ENCODE results near the gene MMD2.
A peak's percentile ranks its signal among the peaks of the same experiment; 100 is the strongest.
"Not testable (repeated sequence)": the region's sequence is repeated elsewhere in the genome, so short reads cannot be mapped to it uniquely, and the experiment has no call there.

The MMD2 gene

DNA sequence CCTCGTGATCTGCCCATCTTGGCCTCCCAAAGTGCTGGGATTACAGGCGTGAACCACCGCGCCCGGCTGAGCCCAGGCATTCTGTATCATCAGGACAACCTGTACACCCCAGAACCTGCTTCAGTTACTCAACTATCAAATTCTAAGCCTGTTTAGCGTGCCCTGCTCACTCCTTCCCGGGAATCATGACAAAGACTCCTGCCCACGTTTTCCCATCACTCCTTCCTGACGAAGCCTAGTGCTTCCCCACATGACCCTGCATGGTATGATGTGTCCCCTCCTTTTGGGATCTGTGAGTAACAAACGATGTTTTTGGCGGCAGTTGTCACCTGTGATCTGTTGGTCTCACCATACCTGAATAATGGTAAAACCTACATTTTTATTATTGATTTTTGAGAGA is 63.2 kb downstream of the MMD2 start:
- peaks cover 17% of the 10 kb centered on the region for H3K27me3 Mint-ChIP-seq
- no peaks in the 10 kb centered on the region for H3K4me1 Mint-ChIP-seq
- no peak overlapping the region for H3K4me3 Mint-ChIP-seq
- peaks cover 9% of the 10 kb centered on the region for H3K9me3 Mint-ChIP-seq
- H3K27ac Mint-ChIP-seq: no peak overlapping the region
- no peak for DNase-seq (ENCODE audit: low spot score in 2 of 2)
- H3K36me3 Mint-ChIP-seq: peaks cover 4% of the 10 kb centered on the region
- ATAC-seq (ENCODE audit: low read depth): no peak

DNA sequence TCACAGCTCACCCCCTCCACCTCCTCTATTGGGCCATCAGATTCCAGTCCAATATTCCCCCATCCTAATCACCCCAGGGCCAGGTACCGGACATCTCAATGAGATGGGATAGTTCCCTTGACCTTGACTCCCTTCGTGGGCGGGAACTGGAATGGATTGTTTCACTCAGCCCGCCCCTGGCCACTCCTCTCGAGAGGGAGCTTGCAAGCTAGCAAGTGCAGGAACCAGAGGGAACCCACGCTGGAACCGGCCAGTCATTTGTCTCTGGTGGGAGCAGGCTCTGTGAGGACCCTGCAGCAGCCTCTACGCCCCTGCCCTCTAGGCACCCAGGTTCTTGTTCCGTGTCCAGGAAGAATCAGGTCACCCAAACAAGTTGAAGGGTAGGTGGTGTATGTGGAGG is 64.5 kb downstream of the MMD2 start:
- Mint-ChIP-seq H3K27me3 (peaks cover 16% of the 10 kb centered on the region), H3K4me3 (no peak overlapping the region), H3K36me3 (peaks cover 4% of the 10 kb centered on the region), H3K9me3 (peaks cover 9% of the 10 kb centered on the region), H3K27ac (no peak overlapping the region), H3K4me1 (no peaks in the 10 kb centered on the region)
- DNase-seq (ENCODE audit: low spot score in 2 of 2) (no peak), ATAC-seq (ENCODE audit: low read depth) (no peak)

DNA sequence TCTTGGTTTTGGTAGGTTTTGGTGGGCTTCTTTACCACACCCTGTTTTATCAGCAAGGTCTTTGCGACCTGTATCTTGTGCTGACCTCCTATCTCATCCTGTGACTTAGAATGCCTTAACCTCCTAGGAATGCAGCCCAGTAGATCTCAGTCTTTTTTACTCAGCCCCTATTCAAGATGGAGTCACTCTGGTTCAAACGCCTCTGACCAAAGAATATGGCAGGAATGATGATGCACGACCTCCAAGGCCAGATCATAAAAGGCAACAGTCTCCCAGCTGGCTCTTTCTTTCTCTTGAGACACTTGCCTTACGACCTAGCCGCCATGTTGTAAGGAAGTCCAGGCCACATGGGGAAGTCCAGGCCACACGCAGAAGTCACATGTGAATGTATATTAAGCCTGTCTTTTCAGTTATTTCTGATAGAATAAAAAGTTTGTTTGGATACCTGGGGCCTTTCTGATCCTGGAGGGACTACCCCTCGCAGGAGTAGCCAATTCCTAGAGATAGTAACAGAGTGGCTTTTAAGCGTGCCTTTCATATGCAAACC is 65.0 kb downstream of the MMD2 start:
- DNase-seq (ENCODE audit: low spot score in 2 of 2): no peak
- Mint-ChIP-seq H3K27ac (no peak overlapping the region), H3K4me3 (no peak overlapping the region), H3K4me1 (no peaks in the 10 kb centered on the region), H3K36me3 (peaks cover 4% of the 10 kb centered on the region), H3K9me3 (peaks cover 9% of the 10 kb centered on the region), H3K27me3 (peaks cover 17% of the 10 kb centered on the region)
- ATAC-seq (ENCODE audit: low read depth): no peak

DNA sequence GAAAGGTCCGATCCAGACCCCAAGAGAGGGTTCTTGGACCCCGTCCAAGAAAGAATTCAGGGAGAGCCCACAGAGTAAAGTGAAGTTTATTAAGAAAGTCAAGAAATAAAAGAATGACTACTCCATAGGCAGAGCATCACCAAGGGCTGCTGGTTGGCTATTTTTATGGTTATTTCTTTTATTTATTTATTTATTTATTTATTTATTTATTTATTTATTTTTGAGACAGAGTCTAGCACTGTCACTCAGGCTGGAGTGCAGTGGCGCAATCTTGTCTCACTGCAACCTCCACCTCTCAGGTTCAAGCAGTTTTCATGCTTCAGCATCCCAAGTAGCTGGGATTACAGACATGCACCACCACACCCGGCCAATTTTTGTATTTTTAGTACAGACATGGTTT is 65.8 kb downstream of the MMD2 start:
- ATAC-seq (ENCODE audit: low read depth); H3K4me1 Mint-ChIP-seq; H3K9me3 Mint-ChIP-seq; H3K4me3 Mint-ChIP-seq; H3K36me3 Mint-ChIP-seq; DNase-seq (ENCODE audit: low spot score in 2 of 2); H3K27ac Mint-ChIP-seq: not testable (repeated sequence)
- peaks cover 14% of the 10 kb centered on the region for H3K27me3 Mint-ChIP-seq

DNA sequence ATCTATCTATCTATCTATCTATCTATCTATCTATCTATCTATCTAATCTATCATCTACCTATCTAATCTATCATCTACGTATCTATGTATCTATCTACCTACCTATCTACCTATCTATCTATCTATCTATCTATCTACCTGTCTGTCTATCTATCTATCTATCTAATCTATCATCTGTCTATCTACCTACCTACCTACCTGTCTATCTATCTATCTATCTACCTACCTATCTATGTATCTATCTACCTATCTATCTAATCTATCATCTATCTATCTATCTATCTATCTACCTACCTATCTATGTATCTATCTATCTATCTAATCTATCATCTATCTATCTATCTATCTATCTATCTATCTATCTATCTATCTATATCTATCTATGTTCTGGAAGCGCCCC is 67.5 kb downstream of the MMD2 start:
- ATAC-seq (ENCODE audit: low read depth); H3K9me3 Mint-ChIP-seq; DNase-seq (ENCODE audit: low spot score in 2 of 2); H3K4me3 Mint-ChIP-seq; H3K27ac Mint-ChIP-seq; H3K36me3 Mint-ChIP-seq; H3K4me1 Mint-ChIP-seq: not testable (repeated sequence)
- peaks cover 15% of the 10 kb centered on the region for H3K27me3 Mint-ChIP-seq

DNA sequence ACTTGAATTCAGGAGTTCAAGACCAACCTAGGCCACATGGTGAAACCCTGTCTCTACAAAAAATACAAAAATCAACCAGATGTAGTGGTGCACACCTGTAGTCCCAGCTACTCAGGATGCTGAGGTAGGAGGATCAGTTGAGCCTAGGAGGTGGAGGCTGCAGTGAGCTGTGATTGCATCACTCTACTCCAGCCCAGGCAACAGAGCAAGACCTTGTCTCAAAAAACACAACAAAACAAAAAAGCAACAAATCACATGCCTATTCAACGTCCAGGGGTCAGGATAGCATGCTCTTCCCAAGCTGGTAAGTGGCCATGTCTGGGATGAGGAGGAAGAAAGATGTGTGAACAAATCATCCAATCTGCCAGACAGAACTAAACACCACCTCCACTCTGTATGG is 69.3 kb downstream of the MMD2 start:
- Mint-ChIP-seq H3K27me3 (peaks cover 13% of the 10 kb centered on the region), H3K27ac (no peak overlapping the region)
- DNase-seq (ENCODE audit: low spot score in 2 of 2): no peak

DNA sequence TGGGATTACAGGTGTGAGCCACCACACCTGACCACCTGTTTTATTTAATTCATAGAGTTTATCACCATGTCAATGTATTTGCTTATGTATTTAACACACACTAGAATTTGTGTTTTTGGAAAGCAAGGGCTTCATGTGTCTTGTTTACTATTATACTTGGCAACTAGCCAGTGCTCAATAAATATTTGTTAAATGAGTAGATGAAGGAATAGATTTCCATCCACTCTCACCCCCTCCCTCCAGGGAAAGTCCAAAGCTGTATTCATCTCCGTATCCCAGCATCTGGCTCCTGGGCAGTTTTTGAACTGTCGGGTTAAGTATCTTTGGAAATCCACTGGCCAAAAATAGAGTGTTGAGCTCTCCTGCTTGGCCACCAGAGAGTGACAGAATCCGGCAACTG is 70.8 kb downstream of the MMD2 start:
- ATAC-seq (ENCODE audit: low read depth) (no peak), DNase-seq (ENCODE audit: low spot score in 2 of 2) (no peak)
- Mint-ChIP-seq H3K9me3 (peaks cover 3% of the 10 kb centered on the region), H3K27ac (no peak overlapping the region), H3K36me3 (no peaks in the 10 kb centered on the region), H3K27me3 (peaks cover 13% of the 10 kb centered on the region), H3K4me1 (no peaks in the 10 kb centered on the region), H3K4me3 (no peak overlapping the region)

More for the DNA sequence above, 69.3 kb downstream of the MMD2 start:
- ATAC-seq (ENCODE audit: low read depth): no peak
- Mint-ChIP-seq H3K9me3 (peaks cover 7% of the 10 kb centered on the region), H3K4me1 (no peaks in the 10 kb centered on the region), H3K36me3 (peaks cover 2% of the 10 kb centered on the region), H3K4me3 (no peak overlapping the region)

DNA sequence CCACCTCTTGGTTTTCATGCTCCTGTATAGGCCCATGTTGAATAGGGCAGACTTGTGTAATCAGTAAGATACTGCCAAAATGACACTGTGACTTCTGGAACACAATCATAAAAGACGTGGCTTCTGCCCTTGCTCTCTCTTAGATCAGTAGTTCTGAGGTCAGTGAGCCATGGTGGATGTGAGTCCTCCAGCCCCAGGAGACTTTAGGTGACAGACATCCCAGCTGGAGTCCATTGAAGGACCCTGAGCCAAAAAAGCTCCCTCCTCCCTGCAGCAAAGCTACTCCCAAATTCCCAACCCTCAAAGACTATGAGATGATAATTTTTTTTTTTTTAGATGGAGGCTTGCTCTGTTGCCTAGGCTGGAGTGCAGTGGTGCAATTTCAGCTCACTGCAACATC is 72.3 kb downstream of the MMD2 start:
- Mint-ChIP-seq H3K36me3 (no peaks in the 10 kb centered on the region), H3K27me3 (peaks cover 16% of the 10 kb centered on the region), H3K9me3 (peaks cover 3% of the 10 kb centered on the region), H3K4me1 (peaks cover 6% of the 10 kb centered on the region), H3K4me3 (no peak overlapping the region), H3K27ac (no peak overlapping the region)
- DNase-seq (ENCODE audit: low spot score in 2 of 2) (no peak), ATAC-seq (ENCODE audit: low read depth) (no peak)

DNA sequence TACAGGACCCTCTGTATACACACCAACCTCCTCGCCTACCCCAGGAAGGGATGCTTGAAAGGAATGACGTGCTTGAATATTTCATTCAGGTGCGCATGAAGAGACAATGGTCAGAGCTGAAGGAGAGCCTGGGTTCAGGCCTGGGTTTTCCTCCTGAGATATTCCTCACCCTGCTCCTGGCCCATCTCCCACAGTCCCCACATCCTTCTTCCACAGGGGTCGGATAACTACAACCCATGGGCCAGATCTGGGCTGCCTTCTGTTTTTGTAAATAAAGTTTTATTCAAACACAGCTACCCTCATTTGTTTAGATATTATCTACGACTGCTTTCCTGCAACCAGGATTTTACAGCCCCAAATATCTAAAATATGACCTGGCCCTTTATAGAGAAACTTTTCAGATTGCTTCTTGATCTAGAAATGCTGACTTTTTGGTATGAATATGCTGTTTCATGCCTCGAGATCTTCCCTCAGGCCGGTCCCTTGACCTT is 73.6 kb downstream of the MMD2 start:
- no peak overlapping the region for H3K4me3 Mint-ChIP-seq
- H3K36me3 Mint-ChIP-seq: no peaks in the 10 kb centered on the region
- H3K9me3 Mint-ChIP-seq: no peaks in the 10 kb centered on the region
- peaks cover 17% of the 10 kb centered on the region for H3K27me3 Mint-ChIP-seq
- DNase-seq (ENCODE audit: low spot score in 2 of 2) (no peak), ATAC-seq (ENCODE audit: low read depth) (no peak)
- H3K27ac Mint-ChIP-seq: no peak overlapping the region
- H3K4me1 Mint-ChIP-seq: peaks cover 6% of the 10 kb centered on the region

DNA sequence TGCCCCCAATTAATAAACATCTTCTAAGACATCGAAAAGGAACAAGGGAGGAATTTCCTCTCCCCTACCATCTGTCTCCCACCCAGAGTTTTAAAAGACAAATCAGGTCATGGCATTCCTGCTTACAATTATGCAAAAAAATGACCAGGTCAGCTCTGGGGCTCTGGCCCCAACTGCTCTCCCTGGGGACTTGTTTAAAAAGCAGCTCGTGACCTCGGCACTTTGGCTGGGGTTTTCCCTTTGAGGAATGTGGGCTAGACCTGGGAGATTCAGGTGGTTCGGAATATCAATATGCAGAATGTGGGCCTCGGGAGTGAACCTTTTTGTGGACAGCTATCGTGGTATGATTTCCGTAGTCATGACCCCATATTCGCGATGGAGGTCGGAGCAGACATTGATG is 74.8 kb downstream of the MMD2 start:
- Mint-ChIP-seq H3K4me1 (peaks cover 6% of the 10 kb centered on the region), H3K27ac (no peak overlapping the region), H3K27me3 (peaks cover 15% of the 10 kb centered on the region), H3K9me3 (no peaks in the 10 kb centered on the region), H3K36me3 (no peaks in the 10 kb centered on the region), H3K4me3 (no peak overlapping the region)
- ATAC-seq (ENCODE audit: low read depth) (no peak), DNase-seq (ENCODE audit: low spot score in 2 of 2) (no peak)

DNA sequence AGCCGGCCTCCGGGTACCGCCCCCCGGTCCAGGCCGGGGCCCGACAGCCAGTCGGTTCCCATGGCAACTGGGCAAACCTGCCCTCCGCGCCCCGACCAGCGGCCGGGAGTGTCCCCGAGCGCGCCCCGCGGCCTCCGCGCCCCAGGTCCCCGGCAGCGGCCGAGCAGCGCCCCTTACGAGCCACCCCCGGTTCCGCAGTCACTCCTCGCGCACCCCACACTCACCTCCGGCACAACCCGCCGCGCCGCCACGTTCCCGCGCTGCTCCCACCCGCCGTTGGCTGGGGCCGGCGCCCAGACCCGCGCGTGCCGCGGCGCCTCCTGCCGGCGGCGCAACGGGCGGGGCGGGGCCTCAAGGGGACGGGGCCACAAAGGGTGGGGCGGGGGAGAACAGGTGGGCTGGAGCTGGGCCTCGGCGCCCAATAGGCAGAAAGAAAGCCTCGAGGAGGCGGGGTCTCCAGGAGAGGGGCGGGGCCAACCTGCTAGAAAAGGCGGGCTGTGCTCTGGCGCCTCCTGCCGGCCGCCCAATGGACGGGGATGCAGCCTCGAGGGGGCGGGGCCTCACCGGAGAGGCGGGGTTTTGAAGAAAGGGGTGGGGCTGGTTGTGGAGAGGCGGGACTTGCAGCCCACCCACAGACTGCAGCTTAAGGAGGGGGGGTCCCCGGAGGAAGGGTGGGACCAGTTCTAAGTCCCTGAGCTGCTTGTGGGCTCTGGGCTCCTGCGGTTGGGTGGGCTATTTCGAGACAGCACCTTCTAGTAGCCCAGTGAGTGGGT is 75.4 kb downstream of the MMD2 start, which contains the start of gene RADIL:
Gene RADIL, minus strand, starts transcription at position 345 of the 773 bp plus-strand sequence. CDS start 5,577 bp downstream, outside the sequence.
- Mint-ChIP-seq H3K4me3 (peak within 1 kb of the TSS; percentile 8), H3K36me3 (no peaks in the 10 kb centered on the region), H3K4me1 (peaks cover 6% of the 10 kb centered on the region), H3K9me3 (no peaks in the 10 kb centered on the region), H3K27ac (no peak within 1 kb of the TSS), H3K27me3 (peaks cover 13% of the 10 kb centered on the region)
- DNase-seq (ENCODE audit: low spot score in 2 of 2): peak; percentile 51 to 66
- peak; percentile 88 for ATAC-seq (ENCODE audit: low read depth)

DNA sequence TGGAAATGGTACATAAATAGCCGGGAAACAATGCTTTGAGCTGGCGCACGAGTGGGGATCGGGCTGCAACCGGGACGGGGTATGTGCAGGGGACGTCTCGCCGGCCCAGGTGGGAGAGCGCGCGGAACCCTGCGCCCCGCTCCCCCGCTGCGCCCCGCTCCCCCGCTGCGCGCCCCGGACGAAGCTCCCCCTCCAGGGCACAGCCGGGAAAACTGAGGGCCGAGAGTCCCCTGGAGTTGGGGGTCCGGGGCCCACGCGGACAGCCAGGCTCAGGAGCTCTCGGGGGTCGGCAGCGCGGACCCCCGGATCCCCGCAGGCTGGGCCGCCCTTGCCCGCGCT is 76.0 kb downstream of the MMD2 start:
- H3K27ac Mint-ChIP-seq: no peak overlapping the region
- DNase-seq (ENCODE audit: low spot score in 2 of 2) (no peak), ATAC-seq (ENCODE audit: low read depth) (no peak)
- no peak overlapping the region for H3K4me3 Mint-ChIP-seq
- no peaks in the 10 kb centered on the region for H3K36me3 Mint-ChIP-seq
- H3K4me1 Mint-ChIP-seq: peaks cover 6% of the 10 kb centered on the region
- peaks cover 14% of the 10 kb centered on the region for H3K27me3 Mint-ChIP-seq
- H3K9me3 Mint-ChIP-seq: no peaks in the 10 kb centered on the region

DNA sequence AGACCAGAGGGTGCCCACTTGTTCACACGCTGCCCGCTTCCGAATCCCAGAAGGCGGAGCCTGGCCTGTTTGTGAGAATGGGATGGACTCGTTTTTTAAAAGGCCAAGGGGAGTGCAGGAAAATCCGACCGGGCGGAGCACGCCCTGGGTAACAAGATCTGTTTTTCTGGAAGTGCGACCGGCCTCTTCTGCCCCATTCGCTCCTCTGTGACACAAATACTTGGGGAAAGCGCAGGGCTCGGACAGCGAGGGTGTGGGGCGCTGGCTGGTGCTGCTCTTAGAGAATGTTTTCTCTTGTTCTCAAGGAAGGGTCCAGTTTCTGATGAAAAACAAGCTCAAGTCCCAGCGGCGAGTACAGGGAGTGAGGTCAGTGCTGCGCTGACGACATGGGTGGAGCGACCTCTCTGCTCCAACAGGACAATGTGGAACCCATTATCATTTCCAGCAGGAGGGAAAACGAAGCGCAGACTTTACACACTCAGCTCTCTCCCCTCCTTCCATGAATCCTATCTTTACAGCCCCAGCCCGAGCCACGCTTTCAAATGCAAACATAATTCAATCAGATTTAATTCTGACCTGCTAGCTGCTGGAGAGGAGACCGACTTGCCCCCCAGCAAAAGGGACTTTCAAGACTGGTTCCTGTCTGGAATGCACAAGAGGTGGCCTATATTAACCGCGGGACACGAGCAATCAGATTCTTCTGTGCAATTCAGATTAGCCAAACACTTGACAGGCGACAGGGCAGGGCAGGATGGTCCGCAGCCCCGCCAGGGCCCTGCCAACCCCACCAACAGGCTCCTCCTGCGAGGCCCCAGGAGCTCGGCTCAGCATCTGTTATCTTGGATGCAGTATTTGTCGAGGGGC is 76.6 kb downstream of the MMD2 start:
- H3K27ac Mint-ChIP-seq: no peak overlapping the region
- H3K4me1 Mint-ChIP-seq: peaks cover 6% of the 10 kb centered on the region
- H3K9me3 Mint-ChIP-seq: no peaks in the 10 kb centered on the region
- no peaks in the 10 kb centered on the region for H3K36me3 Mint-ChIP-seq
- peak overlapping the region; percentile 12 for H3K4me3 Mint-ChIP-seq
- DNase-seq (ENCODE audit: low spot score in 2 of 2) (no peak), ATAC-seq (ENCODE audit: low read depth) (no peak)
- H3K27me3 Mint-ChIP-seq: peaks cover 13% of the 10 kb centered on the region

DNA sequence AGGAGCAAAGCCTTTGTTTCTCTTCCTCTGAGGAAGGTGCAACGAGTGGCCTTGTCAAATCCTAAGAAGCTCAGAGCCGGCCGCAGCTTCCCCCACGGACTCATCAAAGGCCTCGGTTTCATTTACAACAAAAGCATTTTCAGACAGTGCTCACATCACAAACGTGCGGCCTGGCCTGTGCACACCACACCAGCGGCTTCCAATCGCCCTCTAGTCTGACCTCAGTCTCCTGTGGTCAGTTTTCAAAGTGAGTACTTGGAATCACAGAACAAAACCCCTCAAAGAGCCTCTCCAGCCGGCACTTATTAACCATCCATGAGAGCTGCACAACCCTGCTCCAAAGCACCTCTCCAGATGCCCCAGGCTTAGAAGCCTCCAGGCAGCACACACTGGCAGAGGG is 78.8 kb downstream of the MMD2 start:
- no peaks in the 10 kb centered on the region for H3K36me3 Mint-ChIP-seq
- DNase-seq (ENCODE audit: low spot score in 2 of 2) (no peak), ATAC-seq (ENCODE audit: low read depth) (no peak)
- no peak overlapping the region for H3K27ac Mint-ChIP-seq
- H3K9me3 Mint-ChIP-seq: no peaks in the 10 kb centered on the region
- H3K4me3 Mint-ChIP-seq: no peak overlapping the region
- peaks cover 11% of the 10 kb centered on the region for H3K27me3 Mint-ChIP-seq
- H3K4me1 Mint-ChIP-seq: peaks cover 6% of the 10 kb centered on the region

All from memory B cell (primary cell).